VCaP (cell line): Measurements from ENCODE around the gene TSPAN32.

Source experiments
- H3K27ac ChIP-seq: fragments of 450-650 bp; 2 replicates; pipeline ENCODE4 v1.5.1; 2017
- CTCF ChIP-seq: fragments of 450-650 bp; conservative IDR thresholded peaks from 2 replicates; pipeline ENCODE4 v1.5.1; 2017; ENCODE audit warnings: mild to moderate bottlenecking, moderate library complexity

The TSPAN32 gene

GRCh38 chr11:2313051-2313951 lies 11.5 kb downstream of the TSPAN32 start:
- H3K27ac ChIP-seq = no peak overlapping the region
- no peak for TF ChIP-seq CTCF

DNA sequence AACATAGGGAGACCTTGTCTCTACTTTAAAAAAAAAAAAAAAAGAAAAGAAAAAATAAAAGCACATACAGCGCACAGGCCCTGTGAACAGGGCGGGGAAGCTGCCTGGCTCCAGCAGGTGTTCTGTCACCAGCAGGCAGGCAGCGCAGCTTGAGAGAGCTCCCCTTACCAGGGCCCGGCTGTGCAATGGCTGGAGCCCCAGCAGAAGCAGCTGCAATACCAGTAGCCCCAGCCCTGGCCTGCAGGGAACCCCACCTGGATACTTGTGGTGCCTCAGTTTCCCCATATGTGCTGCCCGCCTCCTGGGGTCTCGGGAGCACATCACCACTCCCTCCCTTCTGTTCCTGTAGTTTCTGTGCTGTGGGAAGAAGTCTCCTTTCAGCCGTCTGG lies 12.3 kb downstream of the TSPAN32 start:
- H3K27ac ChIP-seq = no peak overlapping the region
- TF ChIP-seq CTCF = no peak

- TF ChIP-seq CTCF = no peak
- no peak overlapping the region for H3K27ac ChIP-seq
Observed at GRCh38 chr11:2314525-2315394, 12.9 kb downstream of the TSPAN32 start.

DNA sequence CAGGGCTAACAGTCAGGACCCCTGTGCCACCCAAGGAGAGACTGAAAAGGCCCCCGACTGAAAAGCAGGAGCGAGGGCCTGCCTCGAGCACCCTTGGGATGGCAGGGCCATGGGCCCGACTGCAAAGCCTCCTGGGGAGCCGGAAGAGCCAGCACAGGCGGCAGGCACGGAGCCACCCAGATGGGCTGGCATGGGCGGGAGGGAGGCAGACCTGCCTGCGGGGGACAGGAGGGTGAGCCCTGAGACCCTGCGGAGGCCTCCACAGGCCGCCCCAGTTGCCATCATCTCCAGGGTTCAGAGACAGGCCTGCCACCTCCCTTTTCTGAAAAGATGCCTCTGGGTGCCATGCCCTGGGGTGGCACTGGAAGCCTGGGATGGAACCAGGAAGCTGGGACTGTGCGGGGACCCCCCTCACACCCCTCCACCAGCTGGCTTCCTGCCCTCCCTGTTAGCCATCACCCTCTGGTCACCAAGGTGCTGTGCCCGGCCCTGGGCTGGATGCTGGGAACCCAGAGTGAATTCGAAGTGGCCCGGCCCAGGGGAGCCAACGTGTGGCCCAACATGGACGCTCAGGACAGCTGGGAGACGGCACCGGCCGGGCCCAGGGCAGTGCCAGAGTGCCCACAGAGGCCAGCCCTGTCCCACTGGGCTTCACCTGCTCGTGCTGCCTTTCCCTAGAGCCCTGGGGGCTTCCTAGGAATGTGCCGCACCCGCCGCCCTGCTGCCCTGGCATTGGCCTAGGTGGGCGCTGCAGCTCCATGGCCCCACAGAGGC lies 13.8 kb downstream of the TSPAN32 start:
- no peak for TF ChIP-seq CTCF
- no peak overlapping the region for H3K27ac ChIP-seq

DNA sequence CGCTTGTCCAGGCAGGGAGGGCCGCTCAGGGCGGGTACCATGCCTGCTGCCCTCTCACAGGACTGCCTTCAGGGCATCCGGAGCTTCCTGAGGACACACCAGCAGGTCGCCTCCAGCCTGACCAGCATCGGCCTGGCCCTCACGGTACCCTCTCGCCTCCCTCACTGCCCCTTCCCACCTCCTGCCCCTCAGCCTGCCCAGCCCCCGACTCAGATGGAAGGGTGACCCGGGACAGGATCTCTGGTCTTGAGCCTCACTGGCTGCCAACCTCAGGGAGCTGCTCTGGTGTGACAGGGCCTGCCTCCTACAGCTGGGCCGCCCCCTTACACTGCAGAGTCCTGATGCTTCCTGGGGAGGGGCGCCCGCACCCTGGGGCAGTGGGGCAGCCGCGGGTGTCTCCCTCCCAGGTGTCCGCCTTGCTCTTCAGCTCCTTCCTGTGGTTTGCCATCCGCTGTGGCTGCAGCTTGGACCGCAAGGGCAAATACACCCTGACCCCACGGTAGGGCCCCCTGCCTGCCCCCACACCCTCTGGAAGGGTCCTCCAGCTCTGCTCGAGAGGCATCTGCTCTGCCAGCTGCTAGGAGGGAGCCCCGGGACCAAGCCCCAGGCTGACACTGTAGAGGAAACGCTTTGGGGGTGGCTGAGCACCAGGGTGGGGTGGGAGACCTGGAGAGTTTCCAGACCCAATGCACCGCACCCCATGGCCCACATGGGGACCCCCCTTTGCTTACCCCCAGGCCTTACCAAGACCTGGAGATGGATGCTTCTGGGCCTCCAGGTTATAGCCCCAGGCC lies 14.6 kb downstream of the TSPAN32 start:
- no peak overlapping the region for H3K27ac ChIP-seq
- TF ChIP-seq CTCF = no peak

DNA sequence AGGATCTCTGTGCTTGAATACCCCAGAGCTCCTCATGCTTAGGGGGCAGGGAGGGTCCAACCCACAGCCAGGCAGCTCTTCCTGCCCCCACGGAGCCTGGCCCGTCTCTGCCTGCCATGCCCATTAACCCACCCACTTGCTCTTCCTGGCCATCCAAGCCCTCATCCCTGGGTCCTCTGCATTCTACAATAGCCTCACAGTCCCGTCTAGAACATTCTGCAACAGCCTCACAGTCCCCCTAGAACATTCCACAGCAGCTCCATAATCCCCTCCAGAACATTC lies 15.1 kb downstream of the TSPAN32 start:
- no peak for TF ChIP-seq CTCF
- H3K27ac ChIP-seq = no peak overlapping the region
